A673 (cell line): ENCODE measurements around the gene MYRIP. TPM values are rescaled to one million over a fixed set of nuclear protein-coding genes. Genes with fewer than 3 reads are reported as not detected.

Experiments used
- BruUV-seq: library from RNA; stranded (reverse); fragments of 400-500 nt; replicated peaks from 2 replicates; lab custom pipeline; 2021; lab: Mats Ljungman, UMichigan
- CTCF ChIA-PET: fragments of 300-600 bp; sonication (Branson Sonifier 250); formaldehyde crosslinking; loops from one replicate; lab custom pipeline; 2022; ENCODE audit warnings: antibody characterized with exemption; lab: Charles Lee
- POLR2A ChIA-PET: fragments of 300-600 bp; sonication (Branson Sonifier 250); formaldehyde crosslinking; loops from one replicate; lab custom pipeline; 2022; ENCODE audit warnings: antibody characterized with exemption; ENCODE audit not compliant: low non-redundant PET; lab: Charles Lee
- DNase-seq: peaks from one replicate; pipeline ENCODE4 v3.0.0-alpha.2; 2015; ENCODE audit warnings: low spot score
- H3K27ac ChIP-seq: fragments of 200-600 bp; sonication (generic); 2 replicates; pipeline ENCODE4 v1.5.1; 2016; ENCODE audit warnings: mixed run types, low read depth, mild to moderate bottlenecking, mixed read lengths, antibody characterized with exemption, low read length; ENCODE audit not compliant: poor library complexity, severe bottlenecking
- H3K27me3 ChIP-seq: fragments of 200-600 bp; sonication (generic); replicated peaks from 2 replicates; pipeline ENCODE4 v1.6.1; 2017; ENCODE audit warnings: mixed run types, low read depth, mild to moderate bottlenecking, mixed read lengths, antibody characterized with exemption, low read length; ENCODE audit not compliant: insufficient read depth, poor library complexity
- H3K36me3 ChIP-seq: fragments of 200-600 bp; sonication (generic); 2 replicates; pipeline ENCODE4 v1.6.1; 2016; ENCODE audit warnings: mixed run types, mild to moderate bottlenecking, mixed read lengths, antibody characterized with exemption, low read length; ENCODE audit not compliant: insufficient read depth, poor library complexity, severe bottlenecking
- H3K4me1 ChIP-seq: fragments of 200-600 bp; sonication (generic); 2 replicates; pipeline ENCODE4 v1.6.1; 2017; ENCODE audit warnings: mixed run types, mild to moderate bottlenecking, mixed read lengths, antibody characterized with exemption, low read length; ENCODE audit not compliant: insufficient read depth, poor library complexity, severe bottlenecking
- H3K4me3 ChIP-seq: fragments of 200-600 bp; sonication (generic); 2 replicates; pipeline ENCODE4 v1.5.1; 2016; ENCODE audit warnings: low read depth, mixed run types, mild to moderate bottlenecking, mixed read lengths, low read length; ENCODE audit not compliant: poor library complexity, severe bottlenecking
- H3K9me3 ChIP-seq: fragments of 200-600 bp; sonication (generic); 2 replicates; pipeline ENCODE4 v1.6.1; 2016; ENCODE audit warnings: mixed run types, low read depth, mild to moderate bottlenecking, mixed read lengths, antibody characterized with exemption, low read length; ENCODE audit not compliant: poor library complexity, severe bottlenecking
- EZH2 ChIP-seq: fragments of 200-600 bp; sonication (generic); IDR thresholded peaks from 2 replicates; pipeline ENCODE4 v1.6.1; 2017; ENCODE audit warnings: borderline replicate concordance, low read depth, mild to moderate bottlenecking, mixed read lengths, antibody characterized with exemption, low read length; ENCODE audit not compliant: poor library complexity, severe bottlenecking
- intact Hi-C: fragments of 100-400 bp; cut with micrococcal nuclease; formaldehyde crosslinking; loops from one replicate; pipeline ENCODE4 v1.10.0; 2022; ENCODE audit not compliant: unreplicated experiment
- total RNA-seq: library from RNA; stranded (reverse); gene quantifications from 2 replicates; pipeline ENCODE4 v1.2.3, GENCODE V29; 2021
- TF ChIP-seq, protein P1 (sequence below): fragments of 300-800, 200-600 bp; sonication (generic); conservative IDR thresholded peaks from 2 replicates; pipeline ENCODE4 v1.5.1; 2017; ENCODE audit warnings: low read depth, mild to moderate bottlenecking, antibody characterized with exemption, low read length, moderate library complexity, mixed read lengths

MYRIP gene
- total RNA-seq, 1 experiment from 2014 or later: not detected

DNA sequence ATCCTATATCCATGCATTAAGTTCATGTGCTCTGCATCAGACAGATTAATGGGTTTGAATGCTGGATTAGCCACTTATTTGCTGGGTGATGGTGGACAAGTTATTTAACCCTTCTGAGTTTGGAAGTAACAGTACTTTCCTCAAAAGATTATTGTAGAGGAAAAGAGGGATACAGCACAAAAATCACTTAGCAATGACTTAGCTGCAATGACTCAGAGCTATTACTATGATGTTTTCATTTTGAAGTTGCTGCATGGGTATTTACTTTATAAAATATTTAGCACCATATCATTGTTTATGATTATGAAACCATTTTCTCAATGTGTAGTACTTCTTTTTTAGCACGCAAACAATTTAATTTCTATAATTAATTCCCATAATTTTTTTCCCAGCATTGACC lies 248.4 kb downstream of the MYRIP start:
- BruUV-seq: no TSS peak
- no peaks in the 10 kb centered on the region for H3K36me3 ChIP-seq
- DNase-seq: no peak
- POLR2A ChIA-PET: no interaction called here
- no peak overlapping the region for H3K27ac ChIP-seq
- TF ChIP-seq EZH2: no peak
- TF ChIP-seq, protein P1, sequence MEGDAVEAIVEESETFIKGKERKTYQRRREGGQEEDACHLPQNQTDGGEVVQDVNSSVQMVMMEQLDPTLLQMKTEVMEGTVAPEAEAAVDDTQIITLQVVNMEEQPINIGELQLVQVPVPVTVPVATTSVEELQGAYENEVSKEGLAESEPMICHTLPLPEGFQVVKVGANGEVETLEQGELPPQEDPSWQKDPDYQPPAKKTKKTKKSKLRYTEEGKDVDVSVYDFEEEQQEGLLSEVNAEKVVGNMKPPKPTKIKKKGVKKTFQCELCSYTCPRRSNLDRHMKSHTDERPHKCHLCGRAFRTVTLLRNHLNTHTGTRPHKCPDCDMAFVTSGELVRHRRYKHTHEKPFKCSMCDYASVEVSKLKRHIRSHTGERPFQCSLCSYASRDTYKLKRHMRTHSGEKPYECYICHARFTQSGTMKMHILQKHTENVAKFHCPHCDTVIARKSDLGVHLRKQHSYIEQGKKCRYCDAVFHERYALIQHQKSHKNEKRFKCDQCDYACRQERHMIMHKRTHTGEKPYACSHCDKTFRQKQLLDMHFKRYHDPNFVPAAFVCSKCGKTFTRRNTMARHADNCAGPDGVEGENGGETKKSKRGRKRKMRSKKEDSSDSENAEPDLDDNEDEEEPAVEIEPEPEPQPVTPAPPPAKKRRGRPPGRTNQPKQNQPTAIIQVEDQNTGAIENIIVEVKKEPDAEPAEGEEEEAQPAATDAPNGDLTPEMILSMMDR: no peak
- CTCF ChIA-PET: no interaction called here
- no peaks in the 10 kb centered on the region for H3K27me3 ChIP-seq
- H3K4me3 ChIP-seq: no peak overlapping the region
- no peaks in the 10 kb centered on the region for H3K9me3 ChIP-seq
- no peaks in the 10 kb centered on the region for H3K4me1 ChIP-seq
- intact Hi-C loops: no loop called here

DNA sequence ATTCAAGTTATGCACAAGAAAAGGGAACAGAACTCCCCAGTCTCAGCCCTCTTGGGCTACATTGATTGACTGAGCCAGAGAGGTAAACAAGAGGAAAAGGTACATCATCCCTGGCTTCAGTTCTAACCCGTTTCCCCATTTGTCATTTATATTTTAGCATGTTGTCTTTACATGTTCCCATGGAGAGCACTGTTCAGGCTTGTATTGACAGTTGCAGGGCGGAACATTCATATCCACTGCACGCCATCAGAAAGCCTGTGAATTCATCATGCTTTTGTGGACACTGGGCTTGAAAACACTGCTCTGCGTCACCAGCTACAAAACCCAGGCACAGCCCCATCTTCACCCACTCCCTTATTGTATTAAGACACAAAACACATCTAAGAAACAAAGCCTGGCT lies 259.2 kb downstream of the MYRIP start:
- Histone ChIP-seq H3K4me1 (no peaks in the 10 kb centered on the region), H3K9me3 (no peaks in the 10 kb centered on the region), H3K27ac (no peak overlapping the region), H3K4me3 (no peak overlapping the region), H3K27me3 (no peaks in the 10 kb centered on the region), H3K36me3 (no peaks in the 10 kb centered on the region)
- TF ChIP-seq EZH2: no peak
- TF ChIP-seq, protein P1: no peak
- BruUV-seq: no TSS peak
- DNase-seq: no peak
- intact Hi-C loops: no loop called here
- POLR2A ChIA-PET: no interaction called here
- CTCF ChIA-PET: no interaction called here

DNA sequence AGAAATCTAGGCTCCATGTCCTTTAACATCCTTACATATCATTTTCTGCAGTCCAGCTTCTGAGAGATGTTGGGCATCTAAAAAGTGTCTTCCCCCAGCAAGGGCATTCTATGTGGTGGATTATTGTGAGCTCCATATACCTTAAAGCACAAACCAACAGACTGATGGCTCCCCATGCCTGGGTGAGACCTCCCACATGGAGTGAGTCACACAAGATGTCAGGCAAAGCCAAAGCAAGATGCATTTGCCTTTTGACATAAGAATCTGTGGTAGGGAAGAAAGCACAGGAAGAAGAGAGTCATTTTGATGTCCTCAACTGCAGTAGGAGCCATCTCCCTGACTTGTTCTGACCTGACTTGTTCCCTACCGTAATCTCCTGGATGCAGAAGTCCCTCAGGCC lies 261.4 kb downstream of the MYRIP start:
- TF ChIP-seq, protein P1: no peak
- no peak for TF ChIP-seq EZH2
- POLR2A ChIA-PET: no interaction called here
- Histone ChIP-seq H3K9me3 (no peaks in the 10 kb centered on the region), H3K36me3 (no peaks in the 10 kb centered on the region), H3K27ac (no peak overlapping the region), H3K4me1 (no peaks in the 10 kb centered on the region), H3K4me3 (no peak overlapping the region), H3K27me3 (no peaks in the 10 kb centered on the region)
- intact Hi-C loops: no loop called here
- no TSS peak for BruUV-seq
- no peak for DNase-seq
- CTCF ChIA-PET: no interaction called here
